Measurements from ENCODE around the gene MYNN.
A peak's percentile ranks its signal among the peaks of the same experiment; 100 is the strongest.
"Not testable (repeated sequence)": the region's sequence is repeated elsewhere in the genome, so short reads cannot be mapped to it uniquely, and the experiment has no call there.

MYNN gene

GRCh38 chr3:169772897-169773816 is at the start of gene MYNN:
MYNN (plus strand) TSS chr3:169773396; CDS start chr3:169774296, 900 bp downstream.
- H3K36me3 Mint-ChIP-seq: peaks cover 11% of the 10 kb centered on the region
- H3K4me3 Mint-ChIP-seq: peak within 1 kb of the TSS; percentile 100
- H3K9me3 Mint-ChIP-seq: no peaks in the 10 kb centered on the region
- peak within 1 kb of the TSS; percentile 100 for H3K27ac Mint-ChIP-seq
- H3K4me1 Mint-ChIP-seq: peaks cover 45% of the 10 kb centered on the region
- no peaks in the 10 kb centered on the region for H3K27me3 Mint-ChIP-seq

GRCh38 chr3:169731857-169732256 is 41.3 kb upstream of the MYNN start:
- not testable (repeated sequence) for H3K27ac Mint-ChIP-seq, H3K36me3 Mint-ChIP-seq, H3K4me3 Mint-ChIP-seq, H3K4me1 Mint-ChIP-seq
- Mint-ChIP-seq H3K9me3 (peaks cover 39% of the 10 kb centered on the region), H3K27me3 (peaks cover 42% of the 10 kb centered on the region)

GRCh38 chr3:169739067-169739466 is 34.1 kb upstream of the MYNN start:
- no peak overlapping the region for H3K27ac Mint-ChIP-seq
- H3K36me3 Mint-ChIP-seq: no peaks in the 10 kb centered on the region
- H3K9me3 Mint-ChIP-seq: peaks cover 16% of the 10 kb centered on the region
- H3K4me1 Mint-ChIP-seq: no peaks in the 10 kb centered on the region
- peaks cover 7% of the 10 kb centered on the region for H3K27me3 Mint-ChIP-seq
- no peak overlapping the region for H3K4me3 Mint-ChIP-seq

- H3K9me3 Mint-ChIP-seq: no peaks in the 10 kb centered on the region
- peaks cover 9% of the 10 kb centered on the region for H3K27me3 Mint-ChIP-seq
- peaks cover 8% of the 10 kb centered on the region for H3K4me1 Mint-ChIP-seq
- H3K36me3 Mint-ChIP-seq: no peaks in the 10 kb centered on the region
- no peak overlapping the region for H3K4me3 Mint-ChIP-seq
- H3K27ac Mint-ChIP-seq: no peak overlapping the region
Measured at GRCh38 chr3:169744366-169745054, 28.7 kb upstream of the MYNN start.

DNA sequence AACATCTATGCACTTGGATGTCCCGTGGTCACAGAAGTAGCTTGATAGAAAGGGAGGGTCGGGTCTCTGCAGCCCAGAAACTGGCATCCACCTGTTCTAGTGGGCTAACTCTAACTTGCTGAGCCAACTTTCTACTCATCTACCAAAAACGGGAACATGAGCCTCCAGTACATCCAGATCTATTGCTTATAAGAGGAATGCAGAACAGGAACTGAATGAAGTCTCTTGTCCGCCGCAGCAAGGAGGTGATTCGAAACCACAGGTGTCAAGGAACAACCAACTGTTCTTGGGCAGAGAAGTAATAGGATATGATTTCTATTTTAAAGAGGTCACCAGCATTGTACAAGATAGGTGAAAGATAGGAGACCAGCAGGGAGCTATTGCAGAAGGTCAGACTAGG is 26.3 kb upstream of the MYNN start:
- H3K27ac Mint-ChIP-seq: peak overlapping the region; percentile 5
- no peaks in the 10 kb centered on the region for H3K9me3 Mint-ChIP-seq

DNA sequence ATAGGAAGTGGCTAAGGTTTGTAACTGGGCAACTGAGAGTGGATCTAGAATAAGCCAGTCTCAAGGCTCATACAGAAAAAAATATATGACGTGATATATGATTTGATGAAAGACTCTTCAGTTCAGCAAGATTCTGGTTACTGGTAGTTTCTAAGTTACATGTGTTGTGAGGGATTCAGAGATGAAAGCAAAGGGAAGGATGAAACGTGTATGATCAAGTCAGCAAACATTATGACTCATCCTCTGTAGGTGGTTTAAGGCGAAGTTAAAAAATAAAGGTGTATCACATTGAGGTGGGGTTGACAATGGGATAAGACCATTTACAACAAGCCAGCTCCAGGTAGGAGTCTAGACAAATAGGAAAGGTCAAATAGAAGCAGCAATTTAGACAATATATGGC is 24.5 kb upstream of the MYNN start:
- no peaks in the 10 kb centered on the region for H3K9me3 Mint-ChIP-seq
- no peak overlapping the region for H3K4me3 Mint-ChIP-seq
- peaks cover 8% of the 10 kb centered on the region for H3K4me1 Mint-ChIP-seq
- peaks cover 11% of the 10 kb centered on the region for H3K27me3 Mint-ChIP-seq
- H3K27ac Mint-ChIP-seq: no peak overlapping the region
- no peaks in the 10 kb centered on the region for H3K36me3 Mint-ChIP-seq

More for the DNA sequence above, 26.3 kb upstream of the MYNN start:
- peaks cover 11% of the 10 kb centered on the region for H3K27me3 Mint-ChIP-seq
- no peak overlapping the region for H3K4me3 Mint-ChIP-seq
- peaks cover 8% of the 10 kb centered on the region for H3K4me1 Mint-ChIP-seq
- no peaks in the 10 kb centered on the region for H3K36me3 Mint-ChIP-seq

DNA sequence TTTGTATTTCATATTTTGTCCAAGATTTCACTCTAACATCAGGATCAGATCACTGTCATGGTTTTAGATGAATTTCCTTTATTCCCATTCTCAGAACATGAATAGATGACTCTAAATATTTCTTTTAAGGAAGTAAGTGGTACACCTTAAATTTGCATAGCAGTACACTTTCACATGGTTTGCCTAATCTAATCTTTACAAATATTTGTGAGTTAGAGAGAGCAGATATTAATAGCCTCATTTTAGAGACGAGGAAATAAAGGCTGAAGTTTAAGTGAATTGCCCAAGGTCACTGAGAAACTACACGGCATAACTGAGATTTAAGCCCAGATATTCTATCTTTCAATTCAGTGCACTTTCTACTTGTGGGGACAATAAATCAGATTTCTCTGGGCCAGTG is 22.5 kb upstream of the MYNN start:
- peaks cover 8% of the 10 kb centered on the region for H3K4me1 Mint-ChIP-seq
- no peaks in the 10 kb centered on the region for H3K36me3 Mint-ChIP-seq
- peaks cover 11% of the 10 kb centered on the region for H3K27me3 Mint-ChIP-seq
- H3K9me3 Mint-ChIP-seq: no peaks in the 10 kb centered on the region
- H3K27ac Mint-ChIP-seq: no peak overlapping the region
- no peak overlapping the region for H3K4me3 Mint-ChIP-seq

DNA sequence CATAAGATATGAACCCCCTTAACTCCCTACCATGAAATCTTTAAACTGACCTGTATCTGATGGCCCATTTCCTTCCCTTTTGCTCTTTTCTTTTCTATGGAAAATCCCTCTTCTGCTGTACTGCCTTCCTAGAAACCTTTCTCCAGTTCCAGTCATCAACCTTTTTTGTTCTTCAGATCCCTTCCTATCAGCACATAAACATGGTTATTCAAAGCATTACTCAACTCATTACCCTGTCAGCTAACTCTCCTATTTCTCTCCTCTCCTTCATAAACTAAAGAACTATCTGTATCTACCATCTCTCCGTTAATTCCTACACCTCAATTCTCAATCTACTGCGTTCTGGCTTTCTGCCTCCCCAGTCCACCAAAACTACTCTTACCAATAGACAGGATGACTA is 21.3 kb upstream of the MYNN start:
- peaks cover 16% of the 10 kb centered on the region for H3K4me1 Mint-ChIP-seq
- H3K9me3 Mint-ChIP-seq: no peaks in the 10 kb centered on the region
- H3K27ac Mint-ChIP-seq: no peak overlapping the region
- peaks cover 6% of the 10 kb centered on the region for H3K27me3 Mint-ChIP-seq
- no peaks in the 10 kb centered on the region for H3K36me3 Mint-ChIP-seq
- no peak overlapping the region for H3K4me3 Mint-ChIP-seq

DNA sequence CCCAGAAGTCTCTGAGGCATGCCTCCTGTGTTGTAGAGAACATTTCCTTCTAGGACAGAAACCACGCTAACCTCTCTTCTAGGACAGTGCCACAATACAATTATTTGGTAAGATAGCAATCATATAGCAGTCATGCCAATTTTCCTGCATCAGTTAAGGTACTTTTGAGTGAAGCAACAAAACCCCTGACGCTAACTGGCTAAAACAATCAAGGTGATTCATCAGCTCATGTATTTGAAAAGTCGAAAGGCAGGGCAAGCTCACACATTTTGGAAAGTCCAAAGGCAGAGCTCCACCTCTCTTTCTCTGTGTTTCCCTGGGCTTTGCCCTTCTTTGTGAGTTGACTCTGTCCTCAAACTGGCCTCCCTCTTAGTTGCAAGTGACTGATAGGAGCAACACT is 18.5 kb upstream of the MYNN start:
- Mint-ChIP-seq H3K9me3 (no peaks in the 10 kb centered on the region), H3K36me3 (no peaks in the 10 kb centered on the region), H3K4me1 (peaks cover 25% of the 10 kb centered on the region), H3K4me3 (no peak overlapping the region), H3K27ac (no peak overlapping the region), H3K27me3 (peaks cover 2% of the 10 kb centered on the region)

DNA sequence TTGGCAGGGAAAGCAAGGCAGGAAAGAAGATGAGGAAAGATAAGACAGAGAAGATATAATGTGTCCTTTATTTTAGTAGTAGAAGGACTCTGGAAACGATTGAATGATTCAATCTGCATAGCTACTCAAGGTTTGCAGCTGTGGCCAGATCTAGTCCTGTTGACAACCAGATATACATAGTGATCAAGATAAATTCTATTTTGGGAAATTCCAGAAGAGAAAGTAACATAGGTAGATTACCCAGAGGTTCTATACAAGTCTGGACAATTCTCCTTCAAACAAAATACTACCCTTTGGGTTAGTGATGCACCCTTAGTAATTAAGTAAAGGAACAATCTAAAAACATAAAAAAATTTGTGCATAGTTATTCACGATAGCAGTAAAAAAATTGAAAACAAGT is 17.7 kb upstream of the MYNN start:
- no peaks in the 10 kb centered on the region for H3K9me3 Mint-ChIP-seq
- no peak overlapping the region for H3K4me3 Mint-ChIP-seq
- H3K4me1 Mint-ChIP-seq: peaks cover 29% of the 10 kb centered on the region
- no peaks in the 10 kb centered on the region for H3K36me3 Mint-ChIP-seq
- H3K27me3 Mint-ChIP-seq: peaks cover 2% of the 10 kb centered on the region
- no peak overlapping the region for H3K27ac Mint-ChIP-seq

DNA sequence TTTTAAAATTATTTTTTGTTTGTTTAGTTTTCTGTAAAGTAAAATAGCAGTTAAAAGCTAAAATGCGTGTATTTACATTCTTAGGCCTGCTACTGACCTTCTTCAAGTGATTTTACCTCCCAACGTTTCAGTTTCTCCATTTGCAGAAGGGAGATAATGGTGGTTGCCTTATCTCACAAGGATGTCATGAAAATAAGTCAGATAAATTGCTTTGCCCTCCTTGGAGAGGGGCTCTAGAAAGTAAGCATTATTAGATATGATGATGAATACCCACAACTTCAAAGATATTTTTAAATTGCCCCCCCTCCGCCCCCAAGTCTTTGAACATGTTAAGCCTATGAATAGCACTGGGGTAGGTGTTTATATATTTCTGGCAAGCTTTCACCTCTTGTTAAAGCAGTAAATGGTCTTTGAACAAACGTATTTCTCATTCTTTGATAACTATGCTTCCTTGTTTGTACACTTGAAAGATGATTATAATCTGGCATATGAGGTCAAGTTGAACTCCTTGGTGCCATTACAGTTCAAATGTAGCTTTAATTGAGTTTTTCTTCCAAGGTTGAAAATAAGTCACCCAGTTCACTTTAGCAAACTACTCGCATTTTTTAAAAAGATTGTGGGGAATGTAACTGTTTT is 14.7 kb upstream of the MYNN start:
- Mint-ChIP-seq H3K9me3 (no peaks in the 10 kb centered on the region), H3K36me3 (no peaks in the 10 kb centered on the region), H3K4me1 (peaks cover 33% of the 10 kb centered on the region), H3K4me3 (peak overlapping the region; percentile 19), H3K27ac (peak overlapping the region; percentile 68), H3K27me3 (no peaks in the 10 kb centered on the region)

DNA sequence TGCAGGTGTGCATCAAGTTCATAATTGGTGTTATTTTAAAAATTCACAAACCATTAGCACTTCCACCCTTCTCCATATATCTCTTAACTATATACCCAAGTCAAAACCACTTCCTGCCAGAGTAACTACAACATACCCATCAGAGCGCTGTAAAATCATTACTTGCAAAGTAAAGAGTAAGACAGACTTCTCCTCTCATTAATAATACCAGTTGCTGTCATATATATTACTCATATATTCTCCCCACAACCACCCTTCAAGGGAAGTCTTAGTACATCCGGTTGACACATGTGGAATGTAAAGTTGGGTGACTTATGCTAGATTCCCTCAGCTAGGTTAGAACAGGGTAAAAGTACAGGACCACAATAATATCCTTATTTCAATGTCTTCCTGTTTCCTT is 13.9 kb upstream of the MYNN start:
- Mint-ChIP-seq H3K27me3 (no peaks in the 10 kb centered on the region), H3K36me3 (no peaks in the 10 kb centered on the region), H3K4me3 (peak overlapping the region; percentile 40), H3K4me1 (peaks cover 41% of the 10 kb centered on the region), H3K27ac (peak overlapping the region; percentile 36), H3K9me3 (no peaks in the 10 kb centered on the region)

- Mint-ChIP-seq H3K4me1 (peaks cover 46% of the 10 kb centered on the region), H3K27me3 (no peaks in the 10 kb centered on the region), H3K36me3 (no peaks in the 10 kb centered on the region), H3K4me3 (no peak overlapping the region), H3K9me3 (no peaks in the 10 kb centered on the region), H3K27ac (no peak overlapping the region)
Measured at GRCh38 chr3:169760479-169760878, 12.7 kb upstream of the MYNN start.

DNA sequence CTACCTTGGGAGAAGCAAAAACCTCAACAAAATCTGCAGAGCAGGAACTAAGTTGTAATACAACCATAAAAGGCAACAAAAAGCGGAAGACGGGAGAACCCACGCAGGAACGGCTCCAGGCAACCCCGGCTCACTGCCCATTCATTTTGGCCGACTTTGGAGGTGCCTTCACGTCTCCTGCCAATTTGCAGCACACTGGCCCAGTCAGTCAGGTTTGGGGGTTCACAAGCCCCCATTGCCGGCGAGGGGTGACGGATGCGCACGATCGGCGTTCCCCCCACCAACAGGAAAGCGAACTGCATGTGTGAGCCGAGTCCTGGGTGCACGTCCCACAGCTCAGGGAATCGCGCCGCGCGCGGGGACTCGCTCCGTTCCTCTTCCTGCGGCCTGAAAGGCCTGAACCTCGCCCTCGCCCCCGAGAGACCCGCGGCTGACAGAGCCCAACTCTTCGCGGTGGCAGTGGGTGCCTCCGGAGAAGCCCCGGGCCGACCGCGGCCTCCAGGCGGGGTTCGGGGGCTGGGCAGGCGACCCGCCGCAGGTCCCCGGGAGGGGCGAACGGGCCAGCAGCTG is 8.8 kb upstream of the MYNN start:
- peaks cover 33% of the 10 kb centered on the region for H3K4me1 Mint-ChIP-seq
- H3K27me3 Mint-ChIP-seq: no peaks in the 10 kb centered on the region
- H3K9me3 Mint-ChIP-seq: peaks cover 4% of the 10 kb centered on the region
- peak overlapping the region; percentile 94 for H3K4me3 Mint-ChIP-seq
- H3K27ac Mint-ChIP-seq: peak overlapping the region; percentile 97
- no peaks in the 10 kb centered on the region for H3K36me3 Mint-ChIP-seq

GRCh38 chr3:169764882-169765612 is 8.1 kb upstream of the MYNN start, which contains the start of gene TERC:
TERC (minus strand) TSS chr3:169765060.
- no peaks in the 10 kb centered on the region for H3K27me3 Mint-ChIP-seq
- H3K4me1 Mint-ChIP-seq: peaks cover 27% of the 10 kb centered on the region
- H3K36me3 Mint-ChIP-seq: no peaks in the 10 kb centered on the region
- peaks cover 4% of the 10 kb centered on the region for H3K9me3 Mint-ChIP-seq
- peak within 1 kb of the TSS; percentile 97 for H3K27ac Mint-ChIP-seq
- H3K4me3 Mint-ChIP-seq: peak within 1 kb of the TSS; percentile 94

All from activated naive CD4-positive, alpha-beta T cell treated with anti-CD3 and anti-CD28 coated beads, Interleukin-2, amount 50 U/mL, for 24 hours (primary cell).